Raji (cell line): ENCODE data around the gene SRP9.

Experiments used
- POLR2A ChIP-seq: IDR thresholded peaks from 2 replicates; pipeline ENCODE4 v1.6.1; 2011; ENCODE audit warnings: low read depth, low read length, control low read depth; ENCODE audit not compliant: insufficient read depth

Gene SRP9

DNA sequence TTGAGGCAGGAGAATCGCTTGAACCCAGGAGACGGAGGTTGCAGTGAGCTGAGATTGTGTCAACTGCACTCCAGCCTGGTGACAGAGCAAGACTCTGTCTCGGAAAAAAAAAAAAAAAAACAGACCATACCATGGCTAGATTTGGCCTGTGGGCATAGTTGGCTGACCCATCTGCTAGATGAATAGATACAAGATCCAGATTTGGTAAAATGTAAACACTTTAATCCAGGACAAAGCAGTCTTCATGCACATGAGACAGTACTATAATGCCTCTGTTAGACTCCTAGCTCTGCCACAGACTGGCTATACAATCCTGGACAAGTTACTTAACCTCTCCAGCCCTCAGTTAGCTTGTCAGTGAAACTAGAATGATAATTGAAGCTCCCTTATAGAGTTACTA, 27.9 kb upstream of the SRP9 start:
- TF ChIP-seq POLR2A, result no peak

DNA sequence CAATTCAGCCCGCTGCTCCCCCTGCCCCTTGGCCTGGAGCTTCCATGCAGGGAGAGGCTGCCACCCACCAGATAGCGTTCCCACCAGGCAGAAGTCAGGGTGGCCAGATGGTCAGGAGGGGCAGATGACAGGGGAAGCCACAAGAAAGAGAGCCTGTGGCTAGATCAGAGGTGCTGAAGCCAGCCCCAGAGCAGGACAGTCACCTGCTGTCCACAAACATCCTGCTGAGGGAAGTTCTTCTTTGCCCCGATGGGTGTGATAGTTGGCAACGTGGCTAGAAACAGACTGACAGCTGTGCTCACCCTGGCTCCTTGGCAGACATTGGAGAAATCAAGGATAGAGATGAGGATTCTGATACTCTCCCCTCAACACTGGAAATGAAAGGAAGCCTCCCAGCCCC, 27.2 kb upstream of the SRP9 start:
- TF ChIP-seq POLR2A, result no peak

DNA sequence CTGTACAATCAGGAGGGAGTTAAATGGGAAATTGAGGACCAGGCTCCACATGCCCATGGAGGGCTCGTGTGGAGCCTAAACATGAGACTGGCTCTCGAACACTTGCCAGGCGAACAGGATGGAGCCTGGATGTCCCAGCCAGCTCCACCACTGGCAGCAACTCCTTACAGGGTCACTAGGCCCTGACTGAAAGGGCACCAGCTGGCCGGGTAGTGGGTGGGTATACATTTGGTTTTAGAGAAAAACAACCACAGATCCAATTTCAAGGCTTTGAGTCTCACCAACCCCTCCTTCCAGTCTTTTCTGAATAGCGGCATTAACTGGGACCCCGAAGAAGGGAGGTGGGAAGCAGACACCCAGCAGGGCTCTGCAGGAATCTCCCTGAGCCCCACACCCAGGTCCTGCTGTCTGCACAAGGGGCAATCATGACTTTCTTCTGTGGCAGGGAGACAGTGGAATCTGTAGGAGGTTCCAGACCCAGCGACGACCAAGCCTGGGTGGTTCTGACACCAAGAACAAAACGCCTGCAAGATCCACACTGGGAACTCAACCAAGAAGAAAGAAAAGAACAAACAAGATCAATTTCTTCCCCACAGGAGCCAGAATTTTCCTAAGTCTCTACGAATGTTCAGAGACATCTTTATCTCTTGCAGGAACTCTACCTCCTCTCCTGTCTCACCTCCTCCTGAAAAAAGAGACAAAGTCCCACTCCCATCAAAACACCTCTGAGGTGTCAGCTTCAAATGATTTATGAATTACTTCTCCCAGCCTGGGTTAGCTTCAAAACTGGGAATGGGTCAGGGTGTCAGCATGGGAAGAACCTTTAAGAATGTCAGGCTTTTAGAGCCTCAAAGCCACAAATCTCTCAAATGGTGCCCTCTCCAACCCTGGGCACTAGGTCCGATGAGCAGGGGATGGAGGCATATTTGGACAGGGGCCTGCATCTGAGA, 26.5 kb upstream of the SRP9 start:
- no peak for TF ChIP-seq POLR2A

DNA sequence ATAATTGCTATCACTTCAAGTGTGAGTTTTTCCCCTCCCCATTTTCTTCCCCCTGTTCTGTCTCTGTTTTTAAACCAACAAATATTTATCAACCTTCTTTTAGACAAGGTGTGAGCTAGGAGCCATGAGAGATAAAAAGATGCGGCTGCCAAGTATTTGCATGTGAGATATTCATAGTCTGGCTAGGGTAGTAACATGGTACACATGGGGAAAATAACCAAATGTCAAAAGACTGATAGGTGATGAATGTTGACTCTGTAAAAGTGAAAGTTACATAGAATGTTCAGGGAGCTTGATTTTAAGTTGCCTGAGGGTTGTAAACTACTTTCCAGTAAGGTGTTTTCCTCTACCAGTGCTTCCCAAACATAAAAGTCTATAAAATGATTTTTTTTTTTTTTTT, 25.4 kb upstream of the SRP9 start:
- TF ChIP-seq POLR2A, result no peak

DNA sequence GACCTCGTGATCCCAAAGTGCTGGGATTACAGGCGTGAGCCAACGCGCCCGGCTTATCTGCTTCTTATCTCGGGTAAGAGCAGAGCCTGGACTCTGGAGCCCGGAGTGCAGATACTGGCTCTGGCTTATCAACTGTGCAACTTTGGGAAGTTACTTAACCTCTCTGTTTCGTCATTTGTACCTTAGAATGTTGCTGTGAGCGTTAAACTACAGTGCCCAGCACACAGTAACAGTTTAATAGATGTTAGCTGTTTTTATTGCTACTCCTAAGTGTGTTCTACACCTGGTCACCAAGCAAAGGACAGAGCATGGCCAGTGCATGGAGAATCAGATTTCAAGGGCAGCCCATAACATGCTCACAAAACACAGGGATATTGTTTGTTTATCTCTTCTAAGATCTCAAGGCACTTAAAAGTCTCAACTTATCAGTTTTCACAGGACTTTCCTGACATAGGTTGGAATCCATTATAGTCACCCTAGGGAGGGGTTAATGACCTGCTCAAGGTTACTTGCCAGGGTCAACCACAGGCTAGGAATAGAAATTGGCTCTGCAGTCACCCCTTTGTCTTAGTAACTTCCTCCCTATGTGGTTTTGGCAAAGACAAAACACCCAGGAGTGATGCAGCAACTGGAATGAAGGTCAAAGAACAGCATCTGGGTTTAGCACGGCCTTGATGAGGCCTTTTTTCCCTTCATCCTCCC, 22.5 kb upstream of the SRP9 start:
- no peak for TF ChIP-seq POLR2A

DNA sequence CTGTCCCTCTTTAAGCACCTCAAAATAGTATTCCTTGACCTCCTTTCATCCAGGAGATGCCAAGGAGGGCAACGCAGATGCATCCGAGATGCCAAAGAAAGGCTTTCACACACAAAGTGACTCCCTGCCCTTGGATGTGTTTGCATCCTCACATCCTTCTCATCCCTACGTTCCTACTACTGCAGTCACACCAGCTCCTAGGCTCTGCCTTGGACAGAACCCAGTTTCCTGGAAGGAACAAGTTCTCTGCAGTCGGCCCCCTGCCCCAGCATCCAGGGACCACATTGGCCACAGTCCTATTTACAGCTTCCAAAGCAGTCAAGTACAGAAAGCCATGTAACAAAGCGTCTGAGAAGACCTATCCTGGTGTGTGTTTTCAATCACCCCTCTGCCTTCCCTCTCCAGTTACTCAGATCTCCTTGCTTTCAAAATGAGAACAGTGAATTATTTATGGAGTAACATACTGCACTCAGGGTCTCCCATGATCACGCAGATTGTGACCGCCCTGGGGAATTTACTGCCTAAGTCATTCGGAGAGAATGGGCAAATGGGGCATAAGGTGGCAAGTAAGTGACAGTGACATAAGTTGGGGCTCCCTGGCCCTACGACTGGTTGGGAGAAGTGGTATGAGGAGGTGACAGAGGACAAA, 21.8 kb upstream of the SRP9 start:
- TF ChIP-seq POLR2A, result no peak

DNA sequence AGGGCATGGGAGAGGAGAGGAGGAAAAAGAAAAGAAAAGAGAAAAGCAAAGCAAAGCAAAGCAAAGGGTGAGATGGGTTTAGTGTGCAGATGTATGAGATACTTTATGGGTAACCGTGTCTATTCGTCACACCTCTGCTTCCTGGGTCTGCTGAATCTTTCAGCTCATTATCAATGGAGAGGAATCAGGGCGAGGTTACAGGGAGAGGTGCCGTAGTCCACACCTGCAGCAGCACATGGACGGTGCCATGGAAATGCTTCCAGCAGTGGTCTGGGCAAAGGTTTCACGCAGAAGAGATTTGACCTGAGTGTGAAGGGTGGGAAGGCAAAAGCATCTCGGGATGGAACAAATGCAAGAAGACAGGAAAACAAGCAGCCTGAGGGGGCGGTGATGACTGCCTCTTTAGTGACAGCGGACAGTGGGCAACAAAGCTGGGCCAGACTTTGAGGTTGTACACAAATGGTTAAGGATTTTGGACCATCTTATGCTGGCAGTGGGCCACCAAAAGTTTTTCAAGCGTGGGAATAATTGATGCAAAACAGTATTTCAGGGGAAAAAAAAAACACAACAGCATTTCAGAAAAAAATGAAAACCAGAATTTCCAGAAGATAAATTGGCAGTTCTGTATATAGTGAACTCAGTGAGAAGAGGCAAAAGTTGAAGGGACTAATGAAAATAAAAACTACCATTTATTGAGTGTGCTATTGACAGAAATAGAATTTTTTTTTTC, 19.5 kb upstream of the SRP9 start:
- TF ChIP-seq POLR2A, result no peak

DNA sequence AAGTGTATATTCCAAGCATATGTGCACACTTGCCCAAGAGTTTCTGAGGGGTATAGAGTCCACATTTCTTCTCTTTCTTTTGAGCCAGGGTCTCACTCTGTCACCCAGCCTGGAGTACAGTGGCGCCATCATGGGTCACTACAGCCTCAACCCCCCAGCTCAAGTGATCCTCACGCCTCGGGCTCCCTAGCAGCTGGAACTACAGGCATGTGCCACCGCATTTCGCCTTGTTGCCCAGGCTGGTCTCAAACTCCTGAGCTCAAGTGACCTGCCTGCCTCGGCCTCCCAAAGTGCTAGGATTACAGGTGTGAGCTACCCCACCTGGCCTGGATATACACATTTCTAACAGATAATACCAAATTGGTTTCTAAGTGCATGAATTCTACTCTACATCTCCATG, 17.1 kb upstream of the SRP9 start:
- TF ChIP-seq POLR2A, result no peak

DNA sequence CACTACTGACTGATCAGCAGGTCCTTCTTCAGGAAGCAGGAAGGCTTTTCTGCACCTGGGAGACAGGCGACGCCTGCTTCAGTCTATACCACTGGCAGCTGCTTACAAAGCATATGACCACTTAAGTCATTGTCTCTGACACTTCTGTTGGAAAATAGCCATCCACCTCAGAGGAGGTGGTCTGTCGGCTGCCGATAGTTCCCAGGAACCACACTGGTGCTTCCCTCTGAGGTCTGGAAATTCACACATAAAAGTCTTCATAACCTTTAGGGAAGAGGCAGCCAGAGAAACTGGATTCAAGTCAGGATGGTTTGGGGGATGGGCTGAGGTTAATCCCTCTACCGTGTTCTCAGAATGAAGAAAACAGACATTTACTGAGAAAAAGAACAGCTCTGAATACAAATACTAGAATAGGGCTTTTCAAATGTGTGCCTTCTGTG, 15.6 kb upstream of the SRP9 start:
- TF ChIP-seq POLR2A, result no peak

DNA sequence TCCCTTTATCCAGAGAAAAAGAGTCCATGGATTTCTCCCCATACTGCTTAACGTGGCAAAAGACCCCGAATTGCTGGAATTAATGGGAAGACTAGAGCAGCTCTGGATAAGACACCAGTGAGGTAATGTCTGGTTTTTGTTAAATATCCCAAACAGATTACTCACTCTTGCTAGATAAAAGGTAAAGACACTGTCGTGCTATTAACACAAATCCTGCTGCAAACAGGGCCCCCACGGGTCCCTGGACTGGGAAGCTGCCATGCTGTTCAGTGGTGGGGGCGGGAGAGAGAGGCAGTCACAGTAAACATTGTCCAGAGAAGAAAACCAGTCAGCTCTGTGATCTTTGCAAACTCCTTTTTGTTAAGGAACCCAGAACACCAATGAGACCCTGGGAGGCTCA, 15.2 kb upstream of the SRP9 start:
- no peak for TF ChIP-seq POLR2A

DNA sequence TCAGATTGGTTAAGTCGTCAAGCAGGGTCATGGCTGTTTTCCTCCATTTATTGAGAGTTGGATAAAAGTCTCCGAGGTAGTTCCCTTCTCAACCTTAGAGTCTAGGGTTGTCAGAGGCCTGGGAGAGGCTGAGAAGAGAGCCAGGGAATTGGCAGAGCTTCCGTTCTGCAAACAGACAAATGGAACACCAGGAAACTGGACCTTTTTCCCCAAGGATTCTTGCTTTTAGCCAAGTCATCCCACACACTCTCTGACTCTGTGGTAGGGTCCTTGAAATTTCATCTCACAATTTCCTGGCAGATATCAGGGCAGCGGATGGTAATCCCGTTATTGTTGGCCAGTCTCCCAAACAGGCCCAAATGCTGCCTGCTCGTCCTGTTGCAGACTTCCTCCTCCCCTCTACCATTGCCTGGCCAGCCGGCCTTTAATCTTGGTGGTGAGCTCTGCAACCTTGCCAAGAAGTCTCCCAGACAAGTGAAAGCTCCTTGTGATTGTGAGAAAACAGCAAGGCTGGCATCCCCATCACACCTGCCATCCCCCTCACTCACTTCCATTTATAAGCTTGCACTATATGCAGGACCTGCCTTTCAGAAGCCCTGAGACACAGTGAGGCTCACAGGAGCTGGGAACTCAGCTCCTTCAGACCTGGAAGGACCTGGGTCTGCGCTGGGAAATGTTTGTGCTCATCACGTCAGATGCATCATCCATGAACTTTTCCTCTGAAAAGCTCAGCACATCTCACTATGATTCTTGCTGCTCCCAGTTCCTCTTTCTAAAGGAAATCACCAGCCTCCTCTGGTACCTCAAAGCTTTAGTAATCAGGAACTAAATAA, 13.7 kb upstream of the SRP9 start:
- no peak for TF ChIP-seq POLR2A

DNA sequence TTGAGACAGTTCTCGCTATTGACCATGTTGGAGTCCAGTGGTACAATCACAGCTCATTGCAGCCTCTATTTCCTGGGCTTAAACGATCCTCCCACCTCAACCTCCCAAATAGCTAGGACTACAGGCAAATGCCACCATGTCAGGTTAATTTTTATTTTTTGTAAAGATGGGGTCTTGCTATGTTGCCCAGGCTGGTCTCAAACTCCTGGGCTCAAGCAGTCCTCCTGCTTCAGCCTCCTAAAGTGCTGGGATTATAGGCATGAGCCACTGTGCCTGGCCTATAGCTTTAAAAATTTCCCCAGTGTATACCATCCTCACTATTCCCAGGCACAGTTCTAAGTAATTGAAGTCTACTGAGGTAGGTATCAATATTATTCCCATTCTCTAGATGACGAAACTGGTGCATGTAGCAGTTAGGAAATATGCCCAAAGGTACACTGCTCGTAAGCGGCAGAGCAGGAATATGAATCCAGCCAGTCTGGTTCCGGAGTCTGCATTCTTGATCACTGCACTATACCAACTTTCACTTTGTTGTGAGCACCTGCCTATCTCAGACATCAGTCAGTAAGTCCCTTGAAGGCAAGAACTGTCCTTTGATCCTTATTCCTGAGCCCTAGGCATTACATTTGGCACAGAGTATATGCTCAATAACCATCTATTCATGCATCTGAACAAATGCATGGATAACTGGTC, 11.5 kb upstream of the SRP9 start:
- no peak for TF ChIP-seq POLR2A

DNA sequence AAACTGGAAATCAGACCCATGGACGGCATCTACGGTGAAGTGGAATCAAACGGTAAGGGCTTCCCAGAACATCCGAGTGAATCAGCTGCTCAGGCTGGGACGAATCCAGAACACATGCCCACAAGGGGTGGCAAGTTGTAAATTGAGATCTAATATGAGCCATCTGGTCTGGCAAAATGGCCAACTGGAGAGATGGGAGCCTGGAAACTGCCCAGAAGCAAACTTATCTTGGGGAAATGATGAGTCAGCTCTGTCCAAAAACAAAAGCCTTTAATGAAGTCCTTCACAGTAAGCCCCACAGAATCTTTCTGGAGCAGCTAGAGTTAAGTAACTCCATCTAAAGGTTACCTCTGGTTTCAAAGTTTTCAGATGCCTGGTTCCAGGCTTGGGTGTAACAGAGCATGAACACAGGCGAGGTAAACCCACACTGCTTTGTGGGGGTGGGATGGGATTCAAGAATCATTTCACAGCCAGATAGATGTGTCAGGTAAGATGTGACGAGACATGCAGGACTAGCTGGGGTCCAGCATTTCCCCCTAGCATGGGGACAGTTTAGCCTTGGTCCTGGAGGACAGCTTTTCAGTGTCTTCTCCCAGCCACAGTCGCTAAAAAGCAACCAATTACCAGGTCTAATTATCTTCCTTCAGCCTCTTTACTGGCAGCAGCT, 10.5 kb upstream of the SRP9 start:
- TF ChIP-seq POLR2A, result no peak
